Cardiac septum (tissue), 1 donor: ENCODE data around the gene NEU4. TPM values are rescaled to one million over a fixed set of nuclear protein-coding genes. Genes with fewer than 3 reads are reported as not detected.
"Not testable (repeated sequence)": the region's sequence is repeated elsewhere in the genome, so short reads cannot be mapped to it uniquely, and the experiment has no call there.

Source experiments
- DNase-seq: peaks from one replicate; pipeline ENCODE4 v3.0.0-alpha.2; 2020; ENCODE audit warnings: low spot score
- intact Hi-C: fragments of 100-400 bp; cut with DNase I; formaldehyde crosslinking; loops from one replicate; pipeline ENCODE4 v1.14.0; 2022
- total RNA-seq: library from RNA; stranded (reverse); fragmentation: NEBNext Ultra II Directional; extraction: Animal tissue kit (Norgen Biotek cat#: 25700); gene quantifications from one replicate; pipeline ENCODE4 v1.2.1, GENCODE V29; 2021
- donor health status: DM: no; HTN: no; CAD: no.

Gene NEU4
- total RNA-seq, 1 donor from 2014 or later: not detected

DNA sequence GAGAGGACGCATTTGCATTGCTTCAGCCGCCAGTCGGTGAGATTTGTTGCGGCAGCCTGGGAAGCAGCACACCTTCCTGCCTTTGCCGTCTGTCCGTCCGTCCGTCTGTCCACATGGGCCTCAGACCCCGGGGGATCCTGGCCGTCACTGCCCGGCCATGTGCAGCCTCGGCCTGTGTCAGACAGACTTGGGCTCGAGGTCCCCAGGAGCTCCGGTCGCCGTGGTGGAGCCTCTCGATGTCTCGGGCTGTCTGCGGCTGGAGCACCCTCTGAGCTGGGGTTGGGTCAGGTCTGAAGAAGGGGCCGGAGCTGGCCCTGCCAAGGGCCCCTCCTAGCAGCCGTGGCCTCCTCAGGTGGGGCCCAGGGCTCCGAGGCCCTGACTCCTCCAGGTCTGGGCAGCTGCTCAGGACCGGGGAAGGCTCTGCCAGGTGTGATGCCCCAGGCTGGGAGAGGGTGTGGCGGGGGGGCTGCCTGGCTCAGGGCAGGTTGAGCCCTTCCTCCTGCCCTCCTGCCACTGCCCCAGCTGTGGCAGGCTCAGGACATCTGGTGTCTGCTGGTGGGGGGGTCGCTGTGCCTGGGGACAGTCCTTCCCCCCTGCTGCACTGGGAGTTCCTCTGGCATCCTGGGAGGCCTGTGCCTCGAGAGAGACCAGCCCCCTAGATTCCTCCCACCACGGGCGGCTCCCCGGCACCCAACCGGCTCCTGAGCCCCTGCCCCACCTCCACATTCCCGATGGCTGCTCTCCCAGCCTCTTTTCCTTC, 11.8 kb downstream of the NEU4 start:
- DNase-seq: peak; percentile 51
- intact Hi-C loops: no loop called here

DNA sequence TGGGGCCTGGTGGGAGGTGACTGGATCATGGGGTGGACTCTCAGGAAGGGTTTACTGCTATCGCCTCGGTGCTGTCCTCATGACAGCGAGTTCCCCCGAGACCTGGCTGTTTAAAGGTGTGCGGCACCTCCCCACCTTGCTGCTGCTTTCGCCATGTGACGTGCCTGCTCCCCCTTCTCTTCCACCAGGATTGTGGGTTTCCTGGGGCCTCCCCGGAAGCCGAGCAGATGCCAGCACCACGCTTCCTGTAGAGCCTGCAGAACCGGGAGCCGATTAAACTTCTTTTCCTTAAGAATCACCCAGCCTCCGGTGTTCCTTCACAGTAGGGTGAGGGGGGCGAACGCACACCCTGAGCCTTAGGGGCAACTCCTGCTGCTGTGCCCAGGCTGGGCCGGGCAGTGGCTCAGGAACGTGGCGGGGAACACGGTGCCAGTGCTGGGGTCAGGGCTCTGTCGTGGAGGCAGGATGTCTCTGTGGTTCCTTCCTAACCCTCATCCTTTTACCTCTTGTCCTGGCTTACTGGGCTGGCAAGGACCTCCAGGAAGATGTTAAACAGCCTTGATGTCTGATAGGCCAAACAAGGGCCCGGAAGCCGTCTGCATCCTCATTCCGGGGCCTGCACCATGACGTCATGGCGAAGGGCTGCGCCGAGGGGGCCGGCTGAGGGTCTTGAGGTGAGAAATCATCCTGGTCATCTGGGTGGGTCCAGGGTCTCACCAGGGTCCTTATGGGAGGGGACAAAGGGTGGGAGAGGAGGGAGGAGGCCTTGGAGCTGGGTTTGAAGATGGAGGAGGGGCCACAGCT, 12.7 kb downstream of the NEU4 start:
- DNase-seq: peak; percentile 36
- intact Hi-C loops: no loop called here

DNA sequence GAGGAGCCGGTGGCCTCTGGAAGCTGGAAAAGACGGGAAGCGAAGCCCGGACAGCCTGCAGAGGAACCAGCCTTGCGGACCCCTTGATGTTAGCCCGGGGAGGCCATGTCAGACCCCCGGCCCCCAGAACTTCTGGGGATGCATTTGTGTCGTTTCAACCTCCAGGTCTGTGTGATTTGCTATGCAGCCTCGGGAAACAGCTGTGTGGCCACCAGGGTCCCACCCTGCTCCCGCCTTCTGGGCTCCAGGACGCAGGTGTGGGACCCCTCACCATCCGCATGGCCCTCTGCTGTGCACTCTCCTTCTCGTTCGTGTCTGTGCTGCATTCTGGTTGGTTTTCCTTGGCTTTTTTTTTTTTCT, 13.3 kb downstream of the NEU4 start:
- DNase-seq: peak; percentile 46
- intact Hi-C loops: no loop called here

DNA sequence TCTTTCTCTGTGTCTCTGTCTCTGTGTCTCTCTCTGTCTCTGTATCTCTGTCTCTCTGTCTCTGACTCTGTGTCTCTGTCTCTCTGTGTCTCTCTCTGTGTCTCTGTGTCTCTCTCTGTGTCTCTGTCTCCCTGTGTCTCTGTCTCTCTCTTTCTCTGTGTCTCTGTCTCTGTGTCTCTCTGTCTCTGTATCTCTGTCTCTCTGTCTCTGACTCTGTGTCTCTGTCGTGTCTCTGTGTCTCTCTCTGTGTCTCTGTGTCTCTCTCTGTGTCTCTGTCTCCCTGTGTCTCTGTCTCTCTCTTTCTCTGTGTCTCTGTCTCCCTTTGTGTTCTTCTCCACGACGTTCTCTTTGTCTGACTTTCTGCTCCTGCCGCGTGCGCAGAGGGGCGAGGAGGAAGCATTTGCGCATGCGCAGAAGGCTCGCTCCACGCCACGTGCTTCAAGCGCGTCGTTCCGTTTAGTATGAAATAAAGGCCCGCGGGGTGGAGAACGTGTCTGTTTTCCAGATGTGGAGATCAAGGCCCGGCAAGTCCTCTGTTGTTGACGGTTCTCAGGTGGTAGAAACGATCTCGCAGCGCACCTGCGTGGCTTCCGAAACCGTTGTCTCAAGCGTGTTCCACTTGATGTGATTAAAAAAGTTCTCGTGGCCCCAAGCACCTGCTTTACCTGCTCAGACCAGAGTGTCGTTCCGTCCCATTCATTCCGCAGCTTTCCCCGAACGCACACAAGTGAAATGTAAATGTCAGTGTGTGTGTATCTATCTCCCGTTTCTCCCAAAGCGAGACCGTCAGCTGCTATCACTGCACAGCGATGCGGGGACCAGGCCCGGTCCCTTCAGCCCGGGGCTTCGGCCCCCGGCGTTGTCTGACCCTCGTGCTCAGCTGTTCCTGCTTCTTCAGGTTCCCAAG, 14.8 kb downstream of the NEU4 start:
- intact Hi-C loops: not testable (repeated sequence)
- peak; percentile 49 for DNase-seq

DNA sequence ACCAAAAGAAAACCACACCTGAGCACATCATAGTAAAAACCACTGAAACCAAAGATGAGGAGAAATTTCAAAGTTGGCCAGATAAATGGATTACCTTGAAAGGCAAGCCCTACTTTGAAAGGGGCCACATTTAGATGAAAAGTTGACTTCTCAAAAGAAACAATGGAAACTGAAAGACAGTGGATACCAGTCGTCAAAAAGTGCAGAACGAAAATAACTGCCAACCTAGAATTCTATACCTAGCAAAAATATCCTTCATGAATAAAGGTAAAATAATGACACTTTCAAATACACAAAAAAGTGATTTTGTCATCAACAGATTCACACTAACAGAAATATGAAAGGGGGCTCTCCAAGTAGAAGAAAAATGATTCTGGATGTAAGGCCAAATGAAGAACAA, 18.4 kb downstream of the NEU4 start:
- intact Hi-C loops: no loop called here
- DNase-seq: no peak

DNA sequence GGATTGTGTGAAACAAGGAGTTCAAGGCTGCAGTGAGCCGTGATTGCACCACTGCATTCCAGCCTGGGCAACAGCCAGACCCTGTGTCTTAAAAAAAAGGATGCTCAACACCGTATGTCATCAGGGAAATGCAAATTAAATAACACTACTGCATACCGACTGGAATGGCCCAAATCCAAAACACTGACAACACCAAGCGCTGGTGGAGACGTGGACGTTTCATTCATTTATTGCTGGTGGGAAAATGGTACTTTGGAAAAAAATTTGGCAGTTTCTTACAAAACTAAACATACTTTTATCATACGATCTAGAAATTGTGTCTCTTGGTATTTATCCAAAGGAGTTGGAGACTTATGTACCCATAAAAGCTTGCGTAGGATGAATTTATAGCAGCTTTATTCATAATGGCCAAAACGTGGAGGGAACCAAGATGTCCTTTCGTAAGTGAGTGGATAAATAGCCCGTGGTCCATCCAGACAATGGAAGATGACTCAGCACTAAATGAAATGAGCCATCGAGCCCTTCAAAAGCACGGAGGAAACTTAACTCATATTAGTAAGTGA, 24.2 kb downstream of the NEU4 start:
- intact Hi-C loops: no loop called here
- peak; percentile 10 for DNase-seq

DNA sequence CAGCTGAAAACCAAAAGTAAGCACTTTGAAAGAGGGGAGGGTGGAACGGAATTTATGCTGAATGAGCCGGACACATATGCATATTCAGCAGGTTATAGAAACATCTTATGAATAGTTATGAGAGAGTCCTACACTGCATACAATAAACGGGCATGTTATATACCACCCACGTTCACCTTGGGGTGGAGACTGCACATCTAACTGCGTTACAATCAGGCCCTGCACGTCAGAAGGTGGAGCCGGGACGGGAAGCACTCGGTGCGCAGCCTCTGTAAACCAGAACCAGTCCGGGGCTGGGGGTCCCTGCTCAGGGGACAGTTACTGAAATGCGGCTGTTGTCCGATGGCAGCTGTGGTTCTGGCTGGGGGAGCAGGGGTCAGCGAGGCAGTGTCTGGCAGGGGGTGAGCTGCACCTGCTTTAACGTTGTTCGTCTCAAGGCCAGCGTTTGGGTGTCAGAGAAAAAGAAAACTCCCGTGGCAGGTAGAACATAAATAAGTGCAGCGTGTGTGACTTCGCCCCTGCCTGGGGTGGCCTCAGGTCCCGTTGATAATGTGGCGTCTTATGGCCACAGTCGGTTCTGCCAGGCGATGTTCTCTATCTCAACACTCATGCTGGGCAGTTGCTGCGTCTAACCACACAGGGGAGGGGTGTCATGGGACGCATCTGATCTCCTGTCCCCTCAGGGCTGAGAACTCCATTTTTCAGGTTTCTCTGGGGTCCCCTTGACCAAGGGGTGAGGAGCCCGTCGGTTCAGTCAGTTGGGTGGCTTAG, 24.9 kb downstream of the NEU4 start:
- DNase-seq: peak; percentile 50

DNA sequence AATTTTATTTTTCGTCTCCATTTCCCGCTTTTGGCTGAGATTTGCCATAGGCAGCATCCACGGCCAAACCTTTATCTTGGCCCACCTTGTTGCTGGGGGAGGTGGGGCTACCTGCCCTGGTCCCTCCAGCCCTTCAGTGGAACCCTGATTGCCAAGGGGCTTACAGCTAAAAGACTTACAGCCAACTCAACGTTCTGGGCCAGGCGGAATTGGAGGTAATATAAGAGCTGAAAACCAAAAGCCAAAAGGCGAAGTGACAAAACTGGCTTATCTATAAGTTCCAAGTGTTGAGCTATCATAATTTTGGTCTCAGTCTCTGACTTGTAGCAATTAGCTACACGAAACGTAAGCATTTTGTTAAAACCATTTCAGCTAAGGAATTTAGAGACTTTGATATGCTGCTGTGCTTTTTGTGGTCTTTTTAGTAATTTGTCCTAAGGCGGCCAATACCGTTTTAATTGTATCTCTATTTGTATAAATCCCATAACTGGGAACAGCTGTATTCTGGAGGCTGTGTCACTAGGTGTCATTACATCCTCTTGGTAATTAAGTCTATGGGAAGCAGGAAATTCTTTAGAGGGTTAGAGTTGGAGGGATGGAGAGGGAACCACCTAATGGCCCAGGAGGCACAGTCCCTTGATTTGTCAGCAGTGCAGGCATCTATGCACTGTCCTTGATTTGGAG, 25.7 kb downstream of the NEU4 start:
- DNase-seq: no peak
- intact Hi-C loops: no loop called here

More for the DNA sequence above, 24.9 kb downstream of the NEU4 start:
- intact Hi-C loops: not testable (repeated sequence)

DNA sequence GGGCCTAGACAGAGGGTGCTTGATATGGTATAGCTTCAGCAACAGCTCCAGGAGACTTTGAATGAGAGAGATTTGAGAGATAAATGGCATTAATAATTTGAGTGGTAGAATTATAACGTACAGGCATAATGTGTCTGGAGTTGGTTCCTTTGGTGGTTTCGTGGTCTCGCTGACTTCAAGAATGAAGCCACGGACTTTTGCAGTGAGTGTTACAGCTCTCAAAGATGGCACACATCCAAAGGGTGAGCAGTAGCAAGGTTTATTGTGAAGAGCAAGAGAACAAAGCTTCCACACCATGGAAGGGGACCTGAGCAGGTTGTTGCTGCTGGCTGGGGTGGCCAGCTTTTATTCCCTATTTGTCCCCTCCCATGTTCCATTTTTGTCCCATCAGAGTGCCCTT, 26.6 kb downstream of the NEU4 start:
- peak; percentile 15 for DNase-seq
- intact Hi-C loops: no loop called here

DNA sequence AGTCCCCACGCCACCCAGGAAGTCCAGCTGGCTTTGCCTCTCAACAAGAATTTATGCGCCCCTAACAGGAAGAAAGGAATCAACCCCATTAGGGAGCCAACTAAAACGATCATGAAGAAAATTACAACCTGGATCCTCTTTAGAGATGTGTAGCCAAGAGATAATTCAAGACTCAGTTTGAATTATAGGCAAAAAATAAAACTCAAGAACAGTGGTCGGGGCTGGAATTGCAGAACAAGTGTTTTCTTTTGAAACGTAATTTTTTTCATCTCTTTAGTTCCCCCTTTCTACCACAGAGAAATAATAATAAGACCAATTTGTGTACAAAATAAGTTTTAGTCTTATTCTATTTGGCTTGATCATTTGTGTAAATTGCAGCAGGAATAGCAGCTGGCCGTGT, 27.3 kb downstream of the NEU4 start:
- intact Hi-C loops: no loop called here

DNA sequence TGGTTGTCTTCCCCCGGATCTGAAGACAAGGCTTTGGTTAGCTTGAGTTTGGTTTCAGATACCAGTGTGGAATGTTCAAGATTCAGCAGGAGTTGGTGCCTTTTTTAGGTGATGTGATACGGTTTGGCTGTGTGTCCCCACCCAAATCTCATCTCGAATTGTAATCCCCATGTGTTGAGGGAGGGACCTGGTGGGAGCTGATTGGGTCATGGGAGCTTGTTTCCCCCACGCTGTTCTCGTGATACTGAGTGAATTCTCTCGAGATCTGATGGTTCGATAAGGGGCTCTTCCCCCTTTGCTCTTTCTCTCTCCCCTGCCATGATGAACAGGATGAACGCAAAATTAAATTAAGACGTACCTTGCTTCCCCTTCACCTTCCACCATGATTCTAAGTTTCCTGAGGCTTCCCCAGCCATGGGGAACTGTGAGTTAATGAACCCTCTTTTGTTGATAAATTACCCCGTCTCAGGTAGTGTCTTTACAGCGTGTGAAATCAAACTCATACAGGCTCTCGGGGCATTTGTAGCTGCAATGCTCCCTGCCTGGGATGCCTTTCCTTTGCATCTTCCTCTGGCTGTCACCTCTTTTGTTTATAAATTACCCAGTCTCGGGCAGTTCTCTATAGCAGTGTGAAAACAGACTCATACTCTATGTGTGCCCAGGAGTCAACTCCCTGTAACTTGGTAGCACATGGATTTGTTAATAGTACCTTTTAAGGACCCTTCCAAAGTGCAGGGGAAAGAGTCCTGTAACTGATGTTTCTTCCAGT, 28.4 kb downstream of the NEU4 start:
- intact Hi-C loops: no loop called here
- peak; percentile 24 for DNase-seq

More for the DNA sequence above, 27.3 kb downstream of the NEU4 start:
- no peak for DNase-seq

DNA sequence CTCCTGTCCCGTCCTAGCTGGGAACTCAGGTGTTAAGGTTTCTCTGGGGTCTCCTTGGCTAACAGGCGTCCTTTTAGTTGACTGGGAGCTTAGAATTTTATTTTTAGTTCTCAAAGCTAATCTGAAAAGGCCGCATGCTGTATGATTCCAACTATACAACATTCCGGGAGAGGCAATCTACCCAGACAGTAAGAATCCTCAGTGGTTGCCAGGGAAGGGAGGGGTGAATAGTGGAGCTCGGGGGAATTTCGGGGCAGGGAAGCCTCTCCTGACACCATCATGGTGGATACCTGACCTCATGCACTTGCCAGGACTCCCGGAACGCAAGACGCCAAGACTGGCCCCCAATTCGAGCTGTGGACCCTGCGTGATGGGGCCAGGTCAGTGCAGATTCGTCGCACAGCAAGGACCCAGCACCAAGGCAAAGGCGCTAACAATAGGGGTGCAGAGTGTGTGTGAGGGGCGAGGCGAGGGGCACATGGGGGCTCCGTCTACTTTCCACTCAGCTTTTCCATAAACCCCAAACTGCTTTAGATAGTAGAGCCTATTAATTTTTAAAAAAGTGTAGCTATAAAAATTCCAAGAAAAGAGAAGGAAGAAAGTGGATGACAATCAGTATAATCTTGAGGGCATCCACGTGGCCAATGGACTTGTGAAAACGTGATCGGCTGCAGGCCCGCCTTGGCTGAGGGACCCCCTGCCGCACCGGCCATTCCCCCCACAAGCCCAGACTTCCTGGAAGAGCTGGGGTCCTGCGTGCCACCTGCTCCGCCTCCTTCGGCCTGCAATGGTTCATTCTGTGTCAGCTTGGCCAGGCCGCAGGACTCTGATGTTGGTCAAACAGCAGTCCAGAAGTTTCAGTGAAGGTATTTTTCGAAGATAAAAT, 32.4 kb downstream of the NEU4 start:
- intact Hi-C loops: loop anchor here (1.0 kb wide), 1 partner anchor 18 kb away; no protein-coding TSS in a partner anchor
- DNase-seq: peak; percentile 74

DNA sequence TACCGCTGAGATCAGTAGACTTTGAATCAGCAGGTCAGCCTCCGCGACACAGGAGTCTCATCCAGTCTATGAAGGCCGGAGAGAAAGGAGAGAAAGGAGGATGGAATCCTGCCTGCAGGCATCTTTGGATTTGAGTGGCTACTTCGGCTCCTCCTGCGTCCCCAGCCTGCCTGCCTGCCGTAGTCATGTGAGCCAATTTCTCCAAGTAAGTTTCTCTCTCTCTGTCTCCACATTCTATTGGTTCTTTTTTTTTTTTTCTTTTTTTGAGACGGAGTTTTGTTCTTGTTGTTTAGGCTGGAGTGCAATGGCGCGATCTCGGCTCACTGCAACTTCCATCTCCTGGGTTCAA, 33.0 kb downstream of the NEU4 start:
- intact Hi-C loops: no loop called here

DNA sequence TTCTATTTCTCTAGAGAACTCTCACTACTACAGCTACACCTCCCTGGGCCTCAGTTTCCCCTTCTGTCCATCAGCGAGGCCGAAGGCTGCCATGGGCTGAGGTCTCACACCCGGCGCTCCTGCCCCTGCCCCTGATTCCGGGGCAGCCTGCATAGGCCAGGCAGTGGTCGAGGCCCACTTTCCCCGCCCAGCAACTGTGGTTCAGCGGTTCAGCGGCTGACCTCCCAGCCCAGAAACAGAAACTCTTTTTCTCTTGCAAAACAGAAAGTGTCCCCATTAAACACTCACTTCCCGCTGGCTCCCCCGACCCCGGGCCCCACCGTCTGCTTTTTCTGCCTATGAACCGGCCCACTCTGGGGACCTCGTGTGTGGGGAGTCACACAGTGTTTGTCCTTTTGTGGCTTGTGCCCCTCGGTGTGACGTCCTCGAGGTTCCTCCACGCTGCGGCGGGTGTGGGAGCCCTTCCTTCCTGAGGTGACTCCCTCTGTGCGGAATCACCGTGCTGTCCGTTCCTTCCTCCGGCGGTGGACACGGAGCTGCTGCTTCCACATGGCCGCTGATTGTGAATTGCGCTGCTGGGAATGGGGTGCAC, 33.7 kb downstream of the NEU4 start:
- DNase-seq: peak; percentile 75
- intact Hi-C loops: no loop called here

More for the DNA sequence above, 33.0 kb downstream of the NEU4 start:
- DNase-seq: no peak

DNA sequence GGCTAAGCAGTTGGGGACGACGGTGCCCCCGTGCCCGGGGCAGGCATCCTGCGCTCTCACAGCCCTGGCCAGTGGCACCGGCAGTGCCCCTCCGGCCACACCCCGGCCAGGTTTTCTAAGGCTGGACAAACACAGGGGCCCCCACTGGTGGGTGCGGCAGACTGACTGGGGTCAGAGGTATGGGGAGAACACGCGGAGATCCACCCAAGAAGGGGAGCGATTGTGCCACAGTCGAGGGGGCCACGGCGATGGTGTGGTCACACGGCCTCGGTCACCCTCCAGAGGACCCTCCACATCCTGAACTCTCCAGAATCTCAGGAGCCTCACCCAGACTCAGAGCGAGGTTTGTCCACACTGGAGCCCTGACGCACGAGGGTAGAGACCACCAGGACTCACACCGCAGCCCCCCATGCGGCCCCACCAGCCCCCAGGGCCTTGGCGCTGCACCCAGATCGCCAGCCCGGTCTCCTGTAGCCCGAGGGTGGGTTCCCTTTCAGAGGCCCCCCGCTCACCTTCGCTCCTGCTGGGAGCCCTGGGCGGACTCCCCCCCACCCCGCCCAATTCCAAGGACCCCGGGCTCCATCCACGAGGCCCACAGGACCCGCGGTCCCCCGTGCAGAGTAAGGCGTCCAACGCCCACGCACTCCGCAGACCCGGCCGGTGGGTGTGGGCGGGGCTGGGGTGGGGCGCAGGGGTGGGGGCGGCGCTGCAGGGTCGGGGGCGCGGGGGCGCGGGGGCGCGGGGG, 34.5 kb downstream of the NEU4 start:
- intact Hi-C loops: no loop called here
- DNase-seq: peak; percentile 68
